GM04504 (cell line): Measurements from ENCODE around the gene NR2F1-AS1.

Experiments used
- DNase-seq: peaks from one replicate; pipeline ENCODE4 v3.0.0-alpha.2; 2012; ENCODE audit warnings: low read depth

The NR2F1-AS1 gene

DNA sequence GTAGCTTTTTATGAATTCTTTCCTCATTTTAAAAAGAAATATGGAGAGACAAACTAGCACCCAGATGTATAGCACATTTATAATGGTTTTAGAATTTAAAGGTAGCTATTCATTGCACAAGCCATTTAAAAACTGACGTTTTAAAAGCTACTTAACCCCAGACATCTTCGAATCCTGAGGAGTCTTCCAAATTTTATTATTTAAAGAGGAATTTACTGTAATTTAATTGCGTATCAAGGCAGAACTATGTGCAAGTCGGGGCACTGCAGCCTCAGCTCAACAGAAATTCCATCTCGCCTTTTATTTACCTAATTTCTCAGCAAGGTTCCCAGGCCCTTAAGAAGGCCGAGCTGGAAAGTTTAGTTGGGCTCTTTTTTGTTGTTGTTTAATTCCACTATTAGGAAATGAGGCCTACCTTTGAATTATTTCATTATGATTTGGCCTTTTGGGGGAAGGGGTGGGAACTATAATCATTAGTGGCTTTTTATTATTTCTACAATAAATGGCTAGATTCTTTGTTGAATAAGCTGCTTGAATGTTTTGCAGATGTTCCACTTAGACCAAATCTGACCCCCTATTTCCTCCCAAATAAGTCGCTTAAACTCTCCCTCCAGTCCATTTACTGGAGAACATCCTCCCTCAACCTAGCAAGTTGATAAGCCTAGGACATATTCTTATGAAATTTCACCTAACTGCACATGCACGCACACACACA is 22.2 kb upstream of the NR2F1-AS1 start:
- no peak for DNase-seq

GRCh38 chr5:93602241-93603077 is 21.4 kb upstream of the NR2F1-AS1 start:
- DNase-seq = no peak

DNA sequence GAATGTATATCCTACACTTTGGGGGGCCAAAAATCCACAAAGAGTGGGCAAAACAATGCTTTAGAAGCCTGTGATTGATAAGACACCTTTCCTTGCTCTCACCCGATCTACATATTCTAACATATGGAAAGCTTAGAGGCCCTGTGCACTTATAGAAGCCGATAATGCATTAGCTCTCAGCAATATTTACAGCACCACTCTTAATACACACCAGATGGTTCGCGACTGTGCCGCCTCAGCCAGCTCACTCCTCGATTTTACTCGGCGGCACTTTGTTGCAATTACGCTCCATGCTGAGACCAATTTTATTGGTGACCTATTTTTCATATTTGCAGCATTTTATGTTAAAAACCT is 20.8 kb upstream of the NR2F1-AS1 start:
- no peak for DNase-seq

DNA sequence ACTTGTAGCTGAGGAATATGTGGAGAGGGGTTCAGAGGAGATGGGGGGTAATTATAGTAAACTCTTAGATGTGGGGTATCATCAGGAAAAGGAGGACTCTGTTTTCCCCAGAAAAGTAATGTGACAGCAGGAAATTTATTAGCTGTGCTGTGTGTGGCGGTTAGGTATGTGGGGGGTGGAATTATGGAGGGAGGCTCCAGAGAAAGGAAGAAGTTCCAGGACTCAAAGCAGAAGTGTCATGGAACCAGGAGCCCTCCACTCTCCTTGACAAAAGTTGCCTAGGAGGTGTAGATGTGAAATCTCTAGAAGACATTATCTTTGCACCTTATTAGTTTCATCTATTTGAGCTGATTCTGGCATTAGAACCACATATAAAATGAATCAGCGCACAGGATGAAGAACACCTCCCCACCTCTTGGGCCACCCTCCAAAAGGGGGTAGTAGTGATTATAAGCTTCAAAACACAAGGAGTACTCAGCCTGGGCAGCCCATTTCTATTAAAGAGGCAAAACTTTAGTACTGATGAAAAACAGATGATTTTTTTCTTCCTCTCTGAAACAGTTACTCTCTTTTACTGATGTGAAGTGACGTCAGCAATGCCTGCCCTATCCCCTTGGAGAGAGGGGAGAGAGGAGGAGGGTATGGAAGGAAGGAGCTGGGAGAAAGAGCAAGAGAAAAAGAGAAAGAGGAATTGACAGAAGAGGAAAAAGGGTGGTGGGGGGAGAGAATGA is 20.2 kb upstream of the NR2F1-AS1 start:
- no peak for DNase-seq

DNA sequence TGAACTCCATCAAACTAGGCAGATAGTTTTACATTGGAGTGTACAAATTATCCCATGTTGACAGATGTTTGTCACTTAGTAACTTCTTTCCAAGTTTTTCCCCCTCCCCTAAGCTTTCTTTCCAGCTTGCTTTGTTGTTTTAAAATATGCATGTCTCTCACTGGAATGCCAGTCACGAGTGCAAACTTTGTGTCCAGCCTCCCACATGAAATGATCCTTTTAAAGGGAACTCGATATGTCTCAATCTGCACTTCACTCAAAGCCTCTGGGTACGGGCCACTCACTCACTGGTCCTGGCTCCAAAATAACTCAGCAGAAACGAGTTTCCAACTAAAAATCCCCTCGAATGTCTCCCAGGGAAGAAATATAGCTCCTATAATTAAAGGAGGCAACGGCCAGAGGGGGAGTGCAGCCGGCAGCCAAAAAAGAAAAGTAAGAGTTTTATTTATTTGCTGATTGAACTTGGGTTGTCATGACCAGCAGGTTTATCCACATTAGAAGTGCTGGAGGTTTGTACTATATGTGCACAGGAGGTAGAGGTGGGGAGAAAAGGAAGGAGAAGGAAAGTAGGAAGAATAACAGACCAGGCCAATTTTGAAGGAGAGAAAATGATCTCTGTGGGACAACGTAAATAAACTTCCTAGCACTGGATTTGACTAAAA is 19.5 kb upstream of the NR2F1-AS1 start:
- DNase-seq = no peak

- DNase-seq = no peak
Measured at GRCh38 chr5:93599399-93600120, 18.5 kb upstream of the NR2F1-AS1 start.

- no peak for DNase-seq
Measured at GRCh38 chr5:93599001-93599379, 18.0 kb upstream of the NR2F1-AS1 start.

DNA sequence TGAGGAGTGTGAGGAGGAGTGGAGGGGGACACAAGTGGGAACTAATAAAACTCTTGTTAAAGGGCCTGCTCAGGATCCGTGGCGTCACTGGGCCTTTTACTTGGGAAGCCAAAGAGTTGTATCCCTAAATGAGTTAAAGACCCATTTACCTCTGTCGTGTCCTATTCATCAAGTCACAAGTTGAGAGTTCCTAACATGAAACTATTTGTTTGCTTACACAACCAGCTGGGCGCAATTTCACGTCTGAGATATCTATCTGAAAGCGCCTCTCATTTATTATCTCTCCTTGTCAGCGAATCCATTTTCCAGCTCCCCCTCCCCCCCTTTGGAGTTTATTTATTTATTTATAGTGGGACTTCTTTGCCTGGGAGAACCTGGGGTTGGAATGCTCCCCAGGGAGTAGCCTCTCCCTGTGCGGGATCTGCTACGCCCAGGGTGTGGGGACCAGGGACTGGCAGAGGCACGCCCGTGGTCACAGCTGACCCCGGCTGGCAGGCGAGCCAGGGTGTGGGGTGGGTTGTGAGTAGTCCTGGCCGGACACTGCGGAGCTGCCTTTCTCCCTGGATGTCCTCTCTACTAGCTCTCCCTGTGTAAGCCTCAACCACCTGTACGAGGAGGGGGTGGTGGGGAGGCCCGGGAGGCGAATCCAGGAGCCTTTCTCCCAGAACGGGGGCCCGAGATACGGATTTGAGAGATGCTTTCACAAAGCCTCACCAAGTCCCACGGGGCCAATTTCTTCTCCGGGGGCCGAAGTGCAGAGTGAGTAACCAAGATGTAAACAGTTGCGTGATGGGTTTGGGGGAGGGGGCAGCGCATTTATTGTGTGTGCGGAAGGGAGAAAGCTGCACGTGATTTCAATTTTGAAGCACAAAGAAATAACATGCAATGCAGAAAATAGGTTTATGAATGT is 17.3 kb upstream of the NR2F1-AS1 start:
- no peak for DNase-seq

DNA sequence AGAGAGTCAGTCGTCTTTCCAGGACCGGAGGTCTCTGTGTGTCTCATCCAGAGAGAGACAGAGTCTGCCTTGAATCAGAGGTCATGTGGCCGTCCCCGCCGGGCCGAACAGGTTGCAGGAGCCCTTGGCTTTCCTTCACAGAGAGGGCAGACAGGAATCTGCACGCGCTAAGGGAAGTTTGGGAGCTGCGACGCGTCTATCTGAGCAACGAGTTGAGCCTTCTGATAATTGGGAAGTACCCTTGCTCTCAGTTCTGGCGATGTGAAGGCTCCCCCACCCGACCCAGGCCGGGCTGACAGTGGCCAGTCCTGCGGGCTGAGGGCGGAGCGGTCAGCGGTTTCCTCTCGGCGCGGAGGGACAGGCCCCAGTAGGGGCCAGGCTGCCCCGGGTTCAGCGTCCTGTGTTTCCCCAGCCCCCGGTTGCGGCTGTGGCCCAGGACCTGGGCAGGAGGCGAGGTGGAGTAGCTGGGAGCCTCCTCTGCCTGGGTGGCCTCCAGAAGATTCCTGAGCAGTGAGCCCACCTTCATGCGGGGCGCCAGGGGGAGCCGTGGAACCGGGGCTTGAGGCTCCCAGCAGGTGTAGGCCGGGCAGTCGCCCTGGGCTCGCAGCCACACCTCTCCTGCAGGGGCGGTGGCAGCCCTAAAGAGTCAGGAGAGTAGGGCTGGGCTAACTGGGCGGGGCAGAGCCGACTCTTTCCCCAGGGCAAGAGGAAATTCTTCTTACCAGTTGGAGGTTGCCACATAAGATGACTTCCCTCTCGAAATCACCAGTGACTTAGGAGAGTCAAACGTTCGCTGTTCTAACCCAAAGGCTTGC is 15.9 kb upstream of the NR2F1-AS1 start:
- no peak for DNase-seq

DNA sequence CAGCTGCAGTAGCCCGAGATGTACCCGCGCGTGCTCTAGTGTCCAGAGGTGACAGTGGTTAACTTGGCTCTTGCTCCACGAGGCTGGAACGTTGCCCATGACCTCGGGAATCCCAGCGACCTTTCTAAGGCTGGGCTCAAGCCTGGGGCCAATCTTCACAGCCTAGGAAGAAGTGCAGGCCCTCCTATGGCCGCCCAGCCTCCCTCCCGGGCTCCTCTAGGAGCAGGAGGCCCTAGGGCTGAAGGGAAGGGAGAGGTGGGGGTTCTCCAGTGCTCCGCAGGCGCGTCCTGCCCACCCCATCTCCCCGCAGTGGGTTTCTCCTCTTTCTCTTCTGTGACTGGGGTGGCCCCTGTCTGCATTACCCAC is 15.3 kb upstream of the NR2F1-AS1 start:
- DNase-seq = no peak

GRCh38 chr5:93595420-93596147 is 14.6 kb upstream of the NR2F1-AS1 start:
- DNase-seq = no peak

DNA sequence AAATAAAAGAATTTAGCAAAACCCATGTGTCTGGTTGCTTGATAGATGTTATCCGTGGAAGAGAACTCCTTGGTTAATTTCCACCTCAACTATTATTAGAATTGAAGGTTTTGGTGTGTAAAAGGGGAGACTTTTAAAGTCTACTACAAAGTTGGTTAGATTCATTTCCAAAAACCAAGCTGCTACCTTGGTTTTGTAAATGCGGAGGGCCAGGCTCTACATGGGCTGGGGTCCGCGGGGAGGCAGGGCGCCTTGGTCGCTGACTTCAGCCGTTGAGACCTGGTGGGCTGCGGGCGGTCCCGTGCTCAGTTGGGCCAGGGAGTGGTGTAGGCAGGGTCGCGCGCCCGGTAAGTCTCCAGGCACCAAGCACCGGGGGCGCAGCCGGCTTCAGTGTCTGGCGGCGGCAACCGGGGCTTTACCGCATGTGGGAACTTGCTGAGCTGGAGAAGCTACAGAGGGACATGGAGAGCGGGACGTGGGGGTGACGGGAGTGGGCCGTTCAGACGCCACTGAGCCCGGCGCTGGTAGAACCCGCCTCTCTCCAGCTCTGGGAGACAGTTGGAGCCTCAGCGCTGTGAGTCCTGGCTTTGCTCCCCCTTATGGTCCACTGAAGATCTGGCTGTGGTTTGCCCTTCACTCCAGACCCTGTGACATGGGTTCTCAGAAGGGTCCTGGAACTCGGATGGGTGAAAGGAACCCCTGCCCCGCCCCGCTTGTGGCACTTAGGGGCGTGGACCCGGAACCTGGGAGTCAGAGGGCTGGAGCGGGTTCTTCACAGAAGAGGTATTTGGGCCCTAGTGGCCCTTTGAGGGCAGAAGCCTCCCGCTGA is 13.8 kb upstream of the NR2F1-AS1 start:
- no peak for DNase-seq

GRCh38 chr5:93593476-93594131 is 12.6 kb upstream of the NR2F1-AS1 start:
- no peak for DNase-seq

GRCh38 chr5:93592883-93593282 is 11.9 kb upstream of the NR2F1-AS1 start:
- DNase-seq = no peak

DNA sequence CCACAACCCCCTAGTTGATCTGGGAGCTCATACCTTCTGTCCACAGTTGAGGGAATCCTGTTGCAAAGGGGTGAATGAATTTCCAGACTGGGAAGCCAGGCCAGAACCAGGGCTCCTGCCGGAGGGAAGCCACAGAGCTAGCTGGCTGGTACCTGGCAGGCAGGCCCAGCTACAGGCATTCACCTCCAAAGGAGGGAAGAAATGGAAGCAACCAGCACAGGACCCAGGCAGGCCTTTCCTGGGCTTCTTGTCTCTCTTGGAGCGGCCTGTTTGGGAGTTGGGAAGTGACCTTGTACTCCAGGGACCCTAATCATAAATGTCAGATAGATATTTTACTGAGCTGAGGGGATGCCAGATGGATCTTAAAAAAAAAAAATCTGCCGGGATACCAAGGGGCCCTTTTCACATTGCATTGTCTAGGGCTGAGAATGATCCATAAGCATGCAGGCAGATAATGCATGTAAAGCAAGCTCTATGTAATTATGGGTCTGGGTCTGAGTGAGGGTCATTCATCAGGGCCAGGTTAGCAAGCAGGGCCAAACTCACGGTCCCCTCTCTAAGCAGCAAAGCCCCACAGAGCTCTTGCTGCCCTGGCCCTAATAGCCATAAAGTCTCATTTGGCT is 10.4 kb upstream of the NR2F1-AS1 start:
- no peak for DNase-seq

- no peak for DNase-seq
Measured at GRCh38 chr5:93590493-93590892, 9.5 kb upstream of the NR2F1-AS1 start.

DNA sequence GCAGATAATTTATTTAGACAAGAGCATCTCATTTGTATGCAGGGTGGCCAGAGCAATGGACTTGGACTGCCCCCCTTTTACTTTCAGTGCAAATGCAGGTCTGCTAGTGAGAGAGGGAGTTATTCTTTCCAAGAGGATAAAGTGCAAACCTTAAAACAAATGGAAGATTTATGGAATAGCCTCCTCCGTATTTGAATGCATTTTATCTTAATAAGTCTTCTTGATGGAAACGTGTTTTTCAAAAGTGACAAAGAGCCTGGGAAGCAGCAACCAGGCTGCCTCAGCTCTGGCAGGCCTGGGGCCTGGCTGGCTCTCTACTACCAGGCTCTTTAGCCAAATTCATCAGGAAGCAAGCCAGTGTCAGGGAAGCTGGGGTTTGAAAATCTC is 8.8 kb upstream of the NR2F1-AS1 start:
- DNase-seq = no peak
